Stimulated activated CD8-positive, alpha-beta memory T cell treated with anti-CD3 and anti-CD28 coated beads, Interleukin-15, amount 100 ng/mL, for 24 hours (primary cell): ENCODE results near the gene SDHA.
"Not testable (repeated sequence)": the region's sequence is repeated elsewhere in the genome, so short reads cannot be mapped to it uniquely, and the experiment has no call there.

ENCODE experiments used
- DNase-seq: peaks from one replicate; pipeline ENCODE4 v3.0.0-alpha.2; 2020; ENCODE audit warnings: low read depth

SDHA gene

DNA sequence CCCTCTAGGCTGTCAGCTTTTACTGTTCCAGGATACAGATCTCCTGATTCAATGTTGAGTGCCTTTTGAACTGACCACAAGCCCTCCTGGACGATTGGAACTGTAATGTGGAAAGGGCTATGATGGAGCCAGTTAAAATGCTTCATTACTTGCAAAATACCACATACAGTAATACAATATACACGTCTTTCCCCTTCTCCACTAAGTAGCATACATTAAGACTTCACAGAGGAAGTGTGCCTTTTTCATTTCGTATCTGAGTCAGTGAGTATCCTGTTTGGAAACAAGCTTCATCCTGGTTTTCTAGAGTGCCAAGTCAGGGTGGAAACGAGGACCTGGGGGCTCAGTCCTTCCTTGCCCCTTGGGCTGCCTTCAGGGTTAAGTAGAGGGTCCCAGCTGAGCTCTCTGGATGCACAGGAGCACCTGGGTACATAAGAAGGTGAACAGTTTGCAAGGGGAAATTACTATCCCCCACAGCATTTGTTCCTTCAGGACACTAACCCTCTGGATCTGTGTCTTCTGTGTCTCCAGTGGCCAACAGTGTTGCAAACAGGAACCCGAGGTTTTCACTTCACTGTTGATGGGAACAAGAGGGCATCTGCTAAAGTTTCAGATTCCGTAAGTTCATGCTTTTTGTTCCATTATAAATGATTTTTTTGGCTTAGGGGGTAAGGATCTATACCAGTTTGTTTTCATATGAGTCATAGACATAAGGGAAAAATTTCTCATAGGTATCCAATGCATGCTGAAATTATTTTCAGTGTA lies 5.0 kb downstream of the SDHA start:
- DNase-seq = not testable (repeated sequence)

- DNase-seq = no peak
Observed at GRCh38 chr5:223791-224190, 5.7 kb downstream of the SDHA start.

DNA sequence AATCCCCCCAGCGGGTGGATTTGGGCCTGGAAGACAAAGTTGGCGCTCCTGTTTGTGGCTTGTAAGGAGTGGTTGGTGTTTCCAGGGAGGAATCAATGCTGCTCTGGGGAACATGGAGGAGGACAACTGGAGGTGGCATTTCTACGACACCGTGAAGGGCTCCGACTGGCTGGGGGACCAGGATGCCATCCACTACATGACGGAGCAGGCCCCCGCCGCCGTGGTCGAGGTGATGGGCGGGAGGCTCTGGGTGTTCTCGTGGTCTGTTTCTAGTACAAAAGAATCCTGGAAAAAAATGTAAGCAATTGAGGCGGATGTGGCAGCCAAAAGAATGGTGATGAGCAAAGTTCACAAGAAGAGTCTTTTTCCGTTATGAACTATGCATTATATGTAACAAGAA lies 7.2 kb downstream of the SDHA start:
- DNase-seq = no peak

DNA sequence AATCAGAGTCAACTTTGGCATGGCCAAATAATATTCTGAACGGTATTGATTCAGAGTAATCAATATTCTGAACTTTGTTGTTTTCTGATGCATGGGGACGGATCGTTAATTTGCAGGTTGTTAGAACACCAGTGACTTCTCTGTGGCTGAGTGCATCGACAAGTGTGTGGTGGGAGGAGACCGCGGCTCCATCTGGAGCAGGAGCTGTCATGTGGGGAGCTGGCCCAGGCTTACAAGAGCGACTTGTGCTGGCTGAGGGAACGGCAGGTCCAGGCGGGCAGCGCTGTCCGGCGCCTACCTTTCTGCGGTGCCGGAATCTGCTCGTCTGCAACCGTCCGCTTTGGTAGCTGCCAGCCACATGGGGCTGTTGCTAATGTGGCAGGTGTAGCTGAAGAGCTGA lies 9.3 kb downstream of the SDHA start:
- DNase-seq = not testable (repeated sequence)

DNA sequence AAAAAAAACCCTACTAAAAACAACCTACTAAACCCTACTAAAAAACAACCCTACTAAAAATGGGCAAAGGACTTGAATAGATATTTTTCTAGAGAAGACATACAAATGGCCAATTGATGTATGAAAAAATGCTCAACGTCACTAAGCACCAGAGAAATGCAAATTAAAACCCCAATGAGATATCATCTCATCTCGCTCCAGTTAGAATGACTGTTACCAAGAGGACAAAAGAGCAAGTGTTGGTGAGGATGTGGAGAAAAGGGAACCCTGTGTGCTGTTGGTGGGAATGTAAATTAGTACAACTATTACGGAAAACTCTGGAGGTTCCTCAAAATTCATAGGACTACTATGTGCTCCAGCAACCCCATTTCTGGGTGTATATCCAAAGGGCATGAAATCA lies 10.8 kb downstream of the SDHA start:
- DNase-seq = no peak

DNA sequence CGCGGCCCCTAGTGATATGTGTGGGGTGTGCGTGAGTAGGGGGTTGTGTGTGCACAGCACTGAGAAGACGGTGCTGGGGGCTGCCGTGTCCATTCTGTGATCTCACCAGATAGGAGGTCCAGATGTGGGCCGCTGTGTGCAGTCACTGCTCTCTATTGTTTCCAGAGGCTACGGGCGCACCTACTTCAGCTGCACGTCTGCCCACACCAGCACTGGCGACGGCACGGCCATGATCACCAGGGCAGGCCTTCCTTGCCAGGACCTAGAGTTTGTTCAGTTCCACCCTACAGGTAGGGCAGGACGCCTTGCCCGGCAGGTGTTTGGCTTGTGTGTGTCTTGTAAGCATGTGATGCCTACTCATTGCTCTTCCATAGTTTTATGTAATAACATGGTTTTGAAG lies 12.6 kb downstream of the SDHA start:
- DNase-seq = no peak

DNA sequence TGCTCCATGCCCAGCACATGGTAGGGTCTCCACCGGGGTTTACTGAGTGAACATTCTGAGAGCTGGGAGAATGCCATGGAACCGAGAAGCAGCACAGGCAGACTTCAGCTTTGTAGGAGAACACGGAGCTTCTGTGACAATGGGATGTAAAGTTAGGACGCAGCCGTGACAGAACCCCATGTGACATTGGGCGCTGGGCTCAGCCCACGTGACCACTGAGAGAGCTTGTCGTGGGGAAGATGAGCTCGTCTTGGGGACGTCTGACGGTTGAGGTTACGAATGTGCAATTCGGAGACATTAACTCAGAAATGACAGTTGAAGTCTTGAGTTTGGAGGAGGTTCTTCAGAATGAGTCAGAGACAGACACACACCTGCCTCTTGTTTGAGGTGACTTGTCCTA lies 13.5 kb downstream of the SDHA start:
- no peak for DNase-seq

DNA sequence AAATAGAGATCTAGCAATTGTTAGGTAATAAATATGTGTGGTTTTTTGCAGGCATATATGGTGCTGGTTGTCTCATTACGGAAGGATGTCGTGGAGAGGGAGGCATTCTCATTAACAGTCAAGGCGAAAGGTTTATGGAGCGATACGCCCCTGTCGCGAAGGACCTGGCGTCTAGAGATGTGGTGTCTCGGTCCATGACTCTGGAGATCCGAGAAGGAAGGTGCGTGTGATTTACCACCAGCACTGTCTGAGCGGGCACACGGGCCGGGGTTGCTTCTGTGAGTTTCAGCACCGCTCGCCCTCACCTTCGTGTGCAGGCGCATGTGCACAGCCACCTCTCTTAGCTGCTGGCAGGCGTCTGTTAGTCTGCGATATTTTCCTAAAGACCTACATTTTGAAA lies 15.3 kb downstream of the SDHA start:
- not testable (repeated sequence) for DNase-seq

- DNase-seq = no peak
Observed at GRCh38 chr5:234450-234849, 16.3 kb downstream of the SDHA start.

GRCh38 chr5:235527-235926 lies 17.4 kb downstream of the SDHA start:
- DNase-seq = not testable (repeated sequence)

DNA sequence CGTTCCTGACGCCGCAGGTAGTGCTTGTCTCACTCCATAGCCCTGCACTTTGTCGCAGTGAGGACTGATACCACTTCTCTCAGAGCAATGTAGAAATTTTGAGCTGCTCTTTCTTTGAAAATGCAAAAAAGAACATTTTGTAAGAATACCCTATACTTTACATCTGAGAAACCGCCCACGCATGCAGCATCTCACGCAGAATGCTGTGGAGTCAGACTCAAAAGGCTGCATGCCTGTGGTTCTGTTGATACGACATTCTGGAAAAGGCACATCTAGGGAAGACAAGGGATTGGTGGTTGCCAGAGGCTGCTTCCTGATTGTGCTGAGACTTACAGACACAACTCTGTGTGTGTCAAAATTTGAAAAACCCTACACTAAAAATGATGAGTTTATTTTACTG lies 19.8 kb downstream of the SDHA start:
- not testable (repeated sequence) for DNase-seq

DNA sequence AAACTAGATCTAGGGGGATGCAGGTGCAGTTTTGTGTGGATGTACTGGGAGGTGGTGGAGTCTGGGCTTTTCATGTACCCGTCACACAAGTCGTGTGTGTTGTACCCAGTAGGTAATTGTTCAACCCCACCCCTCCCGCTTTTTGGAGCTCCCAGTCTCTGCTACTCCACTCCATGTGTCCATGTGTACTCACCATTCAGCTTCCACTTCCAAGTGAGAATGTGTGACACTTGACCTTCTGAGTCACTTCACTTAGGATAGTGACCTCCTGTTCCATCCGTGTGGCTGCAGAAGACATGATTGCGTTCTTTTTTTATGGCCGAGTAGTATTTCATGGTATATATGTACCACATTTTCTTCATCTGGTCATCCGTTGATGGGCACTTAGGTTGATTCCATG lies 22.4 kb downstream of the SDHA start:
- DNase-seq = not testable (repeated sequence)

DNA sequence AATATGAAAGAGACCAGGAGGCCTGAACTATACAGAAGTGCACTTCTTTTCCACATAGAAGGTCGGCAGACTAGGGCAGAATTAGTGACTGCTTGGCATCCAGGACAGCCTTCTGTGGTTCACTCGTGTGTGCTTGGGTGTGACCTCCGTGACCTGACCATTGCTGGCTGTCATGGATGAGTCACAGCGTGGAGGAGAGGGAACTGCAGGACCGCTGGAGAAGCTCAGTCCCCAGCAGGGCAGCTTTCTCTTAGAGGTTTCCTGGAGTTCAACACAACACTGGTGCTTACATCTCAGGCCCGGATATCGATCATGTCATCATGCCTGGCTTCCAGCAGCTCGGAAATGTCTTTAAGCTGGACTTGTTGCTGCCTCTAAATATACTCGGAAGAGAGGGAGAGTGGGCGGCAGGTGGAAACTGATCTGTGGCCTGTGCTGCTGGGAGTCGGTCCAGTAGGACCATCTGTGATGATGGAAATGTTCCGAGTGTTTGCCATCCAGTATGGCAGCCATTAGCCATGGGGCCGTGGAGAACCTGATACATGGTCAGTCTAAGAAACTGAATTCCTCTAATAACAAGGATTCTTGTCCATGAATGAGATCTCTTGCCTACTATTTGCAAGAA lies 23.0 kb downstream of the SDHA start:
- not testable (repeated sequence) for DNase-seq

- not testable (repeated sequence) for DNase-seq
Observed at GRCh38 chr5:243683-244367, 25.7 kb downstream of the SDHA start.

GRCh38 chr5:245717-246116 lies 27.6 kb downstream of the SDHA start:
- not testable (repeated sequence) for DNase-seq

GRCh38 chr5:250396-250795 lies 32.3 kb downstream of the SDHA start:
- not testable (repeated sequence) for DNase-seq

- not testable (repeated sequence) for DNase-seq
Observed at GRCh38 chr5:251016-251415, 32.9 kb downstream of the SDHA start.

DNA sequence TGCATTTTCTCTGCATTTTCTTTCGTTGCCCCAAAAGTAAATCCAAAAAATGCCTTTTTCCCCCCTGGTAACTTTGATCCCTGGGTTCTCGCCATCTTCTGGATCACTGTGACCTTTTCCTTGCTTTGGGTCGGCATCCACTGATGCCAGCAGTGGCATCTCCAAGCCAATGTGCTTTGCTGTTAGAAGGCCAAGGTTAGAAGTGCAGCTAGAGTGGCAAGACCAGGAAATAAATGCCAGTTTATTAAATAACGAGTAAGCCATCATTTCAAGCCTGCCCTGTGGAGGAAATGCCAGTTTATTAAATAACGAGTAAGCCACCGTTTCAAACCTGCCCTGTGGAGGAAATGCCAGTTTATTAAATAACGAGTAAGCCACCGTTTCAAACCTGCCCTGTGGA lies 33.4 kb downstream of the SDHA start:
- DNase-seq = not testable (repeated sequence)

GRCh38 chr5:251975-252374 lies 33.9 kb downstream of the SDHA start:
- DNase-seq = not testable (repeated sequence)

DNA sequence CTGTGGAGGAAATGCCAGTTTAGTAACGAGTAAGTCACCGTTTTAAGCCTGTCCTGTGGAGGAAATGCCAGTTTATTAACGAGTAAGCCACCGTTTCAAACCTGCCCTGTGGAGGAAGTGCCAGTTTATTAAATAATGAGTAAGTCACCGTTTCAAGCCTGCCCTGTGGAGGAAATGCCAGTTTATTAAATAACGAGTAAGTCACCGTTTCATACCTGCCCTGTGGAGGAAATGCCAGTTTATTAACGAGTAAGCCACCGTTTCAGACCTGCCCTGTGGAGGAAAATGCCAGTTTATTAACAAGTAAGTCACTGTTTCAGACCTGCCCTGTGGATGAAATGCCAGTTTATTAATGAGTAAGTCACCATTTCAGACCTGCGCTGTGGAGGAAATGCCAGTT lies 34.4 kb downstream of the SDHA start:
- no peak for DNase-seq

DNA sequence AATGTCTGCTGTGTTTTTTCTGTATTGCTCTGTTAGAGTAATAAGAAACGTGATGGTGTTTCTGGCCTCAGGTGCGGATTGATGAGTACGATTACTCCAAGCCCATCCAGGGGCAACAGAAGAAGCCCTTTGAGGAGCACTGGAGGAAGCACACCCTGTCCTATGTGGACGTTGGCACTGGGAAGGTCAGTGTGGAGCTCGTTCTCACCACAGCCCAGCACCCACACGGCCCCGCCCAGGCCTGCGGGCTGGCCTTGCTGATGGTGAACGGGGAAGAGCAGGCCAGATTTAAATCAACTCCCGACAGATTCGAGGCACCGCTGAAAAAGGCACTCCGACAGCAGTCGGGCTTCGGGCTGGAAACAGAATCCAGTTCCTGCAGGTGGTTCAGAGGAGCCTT lies 36.2 kb downstream of the SDHA start:
- not testable (repeated sequence) for DNase-seq

GRCh38 chr5:255116-255515 lies 37.0 kb downstream of the SDHA start:
- DNase-seq = not testable (repeated sequence)

GRCh38 chr5:256347-256746 lies 38.2 kb downstream of the SDHA start:
- not testable (repeated sequence) for DNase-seq
